ENCODE results near the gene GCN1.

GCN1 gene

GRCh38 chr12:120093592-120094355 lies 100.7 kb downstream of the GCN1 start:
- DNase-seq (ENCODE audit: low read depth) = no peak

DNA sequence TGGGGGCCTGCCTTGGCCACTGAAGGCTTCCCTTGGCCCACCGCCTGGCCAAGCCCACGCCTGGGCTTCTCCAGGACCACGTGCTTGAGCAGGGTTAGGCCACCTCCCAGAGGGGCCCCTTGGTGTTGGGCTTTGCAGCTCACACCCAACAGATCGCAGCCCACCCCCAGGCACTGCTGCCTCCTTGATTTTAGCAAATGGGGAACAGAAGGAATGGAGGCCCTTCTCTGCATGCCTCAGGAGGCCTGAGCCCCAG lies 101.3 kb downstream of the GCN1 start:
- DNase-seq (ENCODE audit: low read depth) = no peak

DNA sequence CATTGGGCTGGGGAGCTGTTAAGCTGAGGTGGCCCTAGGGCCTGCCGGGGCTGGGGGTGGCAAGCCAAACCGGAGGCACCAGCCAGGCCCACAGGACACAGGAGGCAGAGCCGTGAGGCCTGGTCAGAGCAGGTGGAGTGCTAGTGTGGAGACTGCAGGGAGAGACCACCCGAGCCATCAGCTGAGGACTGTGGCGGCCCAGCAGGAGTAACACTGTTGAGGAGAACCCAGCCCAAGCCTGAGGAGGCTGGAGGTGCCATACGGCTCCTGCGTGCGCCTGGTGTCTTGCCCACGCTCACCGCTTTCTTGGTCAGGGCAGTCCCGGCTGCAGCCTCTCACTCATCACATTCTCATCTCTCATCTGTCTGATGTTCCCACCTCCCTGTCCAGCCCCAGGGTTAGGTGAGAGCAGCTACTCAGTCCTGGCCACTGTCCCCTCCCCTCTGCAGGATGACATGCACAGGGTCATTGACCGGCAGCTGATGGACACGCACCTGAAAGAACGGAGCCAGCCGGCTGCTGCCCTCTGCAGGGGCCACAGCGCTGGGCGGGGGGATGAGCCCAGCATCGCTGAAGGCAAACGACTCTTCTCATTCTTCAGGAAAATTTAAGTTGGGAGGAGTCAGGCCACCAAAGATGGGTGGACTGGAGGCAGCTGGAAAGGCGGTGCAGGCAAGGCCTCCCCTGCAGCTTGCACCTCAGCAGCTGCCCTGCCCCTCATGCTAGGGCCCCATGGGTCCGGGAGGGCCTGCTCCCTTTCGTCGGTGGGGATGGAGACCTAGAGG lies 101.8 kb downstream of the GCN1 start:
- DNase-seq (ENCODE audit: low read depth) = no peak

GRCh38 chr12:120091371-120092090 lies 103.0 kb downstream of the GCN1 start:
- DNase-seq (ENCODE audit: low read depth) = no peak

DNA sequence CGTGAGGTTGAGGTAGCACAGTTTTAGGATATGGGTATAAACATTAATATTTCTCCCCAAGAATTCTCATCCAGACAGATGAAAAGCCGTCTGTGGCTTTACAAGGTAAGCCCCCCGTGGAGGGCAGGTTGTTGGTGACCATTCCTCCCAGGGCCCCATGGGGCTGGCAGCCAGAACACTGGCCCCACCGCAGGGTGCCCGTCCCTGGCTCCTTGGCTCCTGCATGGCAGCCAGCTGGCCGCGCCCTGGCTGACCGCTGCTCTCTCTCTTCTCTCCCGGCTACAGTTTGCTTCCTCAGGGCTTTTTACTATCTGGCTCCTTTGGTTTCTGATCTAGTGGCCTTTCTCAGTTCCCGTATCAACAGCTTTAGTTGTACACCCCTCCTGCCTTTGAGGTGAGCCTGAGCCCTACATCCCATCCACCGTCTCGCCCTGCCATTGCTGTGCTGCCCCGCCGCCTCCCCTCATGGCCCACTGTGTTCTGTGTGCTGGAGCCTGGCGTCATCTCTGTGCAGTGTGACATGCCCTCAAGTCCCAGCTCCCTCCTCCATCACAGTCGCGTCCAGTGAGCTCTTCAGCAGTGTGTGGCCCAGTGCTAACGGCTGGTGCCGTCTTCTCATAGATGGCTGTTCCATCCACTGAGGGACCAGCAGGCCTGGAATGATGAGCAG lies 103.8 kb downstream of the GCN1 start:
- DNase-seq (ENCODE audit: low read depth) = no peak

- no peak for DNase-seq (ENCODE audit: low read depth)
Observed at GRCh38 chr12:120090206-120090605, 104.3 kb downstream of the GCN1 start.

DNA sequence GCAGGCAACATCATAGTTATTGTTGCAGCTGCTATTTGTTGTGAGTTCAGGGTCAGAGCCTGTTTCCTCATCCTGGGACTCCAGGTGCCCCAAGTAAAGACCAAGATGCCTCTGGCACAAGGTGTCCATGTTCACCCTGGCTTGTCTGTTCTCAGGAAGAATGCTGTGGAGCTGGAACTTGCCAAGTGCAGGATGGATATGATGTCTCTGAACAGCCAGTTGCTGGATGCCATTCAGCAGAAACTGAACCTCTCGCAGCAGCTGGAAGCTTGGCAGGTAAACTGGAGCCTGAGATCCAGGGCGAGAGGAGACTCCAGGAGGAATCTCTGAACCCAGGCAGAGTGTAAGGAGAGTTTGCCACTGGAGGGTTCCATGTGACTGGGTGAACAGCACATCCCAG lies 104.7 kb downstream of the GCN1 start:
- no peak for DNase-seq (ENCODE audit: low read depth)

- no peak for DNase-seq (ENCODE audit: low read depth)
Observed at GRCh38 chr12:120089105-120089504, 105.4 kb downstream of the GCN1 start.

DNA sequence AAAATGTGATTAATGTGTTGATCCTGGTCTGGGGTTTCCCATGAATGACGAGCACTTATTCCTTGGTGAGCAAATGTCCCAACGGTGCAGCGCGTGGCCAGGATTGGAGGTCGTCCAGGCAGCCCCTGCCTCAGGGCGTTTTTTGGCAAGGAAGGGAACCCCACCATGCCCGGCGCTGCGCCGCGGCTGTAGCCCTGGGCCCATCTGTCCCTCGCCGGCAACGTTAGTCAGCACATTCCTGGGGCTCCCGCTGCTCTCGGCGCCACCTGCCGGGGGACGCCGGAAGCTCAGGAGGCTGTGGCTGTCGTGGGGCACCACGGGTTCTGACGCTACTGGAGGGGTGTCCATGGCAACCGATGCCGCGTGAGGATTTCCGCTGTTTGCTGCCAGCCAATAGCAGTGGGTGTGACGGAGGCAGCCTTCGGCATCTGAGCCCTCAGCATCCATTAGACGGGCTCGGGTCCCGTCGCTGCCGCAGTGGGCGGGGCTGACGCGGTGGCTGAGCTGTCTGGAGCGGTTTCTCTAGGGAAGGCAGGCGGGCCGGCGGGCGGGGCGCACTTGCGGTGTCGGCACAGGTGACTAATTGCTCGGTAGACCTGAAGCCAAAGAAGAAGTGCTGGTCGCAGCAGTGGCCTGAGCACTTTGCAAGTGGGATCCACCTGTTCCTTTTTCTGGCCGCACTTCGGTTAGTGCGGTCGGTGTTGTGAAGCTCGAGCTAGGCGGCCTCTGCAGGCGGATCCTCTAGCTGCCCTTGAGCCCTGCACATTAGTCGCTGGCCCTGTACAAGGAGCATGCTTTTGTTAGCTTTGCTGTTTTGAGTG lies 107.5 kb downstream of the GCN1 start:
- DNase-seq (ENCODE audit: low read depth) = peak; percentile 98

DNA sequence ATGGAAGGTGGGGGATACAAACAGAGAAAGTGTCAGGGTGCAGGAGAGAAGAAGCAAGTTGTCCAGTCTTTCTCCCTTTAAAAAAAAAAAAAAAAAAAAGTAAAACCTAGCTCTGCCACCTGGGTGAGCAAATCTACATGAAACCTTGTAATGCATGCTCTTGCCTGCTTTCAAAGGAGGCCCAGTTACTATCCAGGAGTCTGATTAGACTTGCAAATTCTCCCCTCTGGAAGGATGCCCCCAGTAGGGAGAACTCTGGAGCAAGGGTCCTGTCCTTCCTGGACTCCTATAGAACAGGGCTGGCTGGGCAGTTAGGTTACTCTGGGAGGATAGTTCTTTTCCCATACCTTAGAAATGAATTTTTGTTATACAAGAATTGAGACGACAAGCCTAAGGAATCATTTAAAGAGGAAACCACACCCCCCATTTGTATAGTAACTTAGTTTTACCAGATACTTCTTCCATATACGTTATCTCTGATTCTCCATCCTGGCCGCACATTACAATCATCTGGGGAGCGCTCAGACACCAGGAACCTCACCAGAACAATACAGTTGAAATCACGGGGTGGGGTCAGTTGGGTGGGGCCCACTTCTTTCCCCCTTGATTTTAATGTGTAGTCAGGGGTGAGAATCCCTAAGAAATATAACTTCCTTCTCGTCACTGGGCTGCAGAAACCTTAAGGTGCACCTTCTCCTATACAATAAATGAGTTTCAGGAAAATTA lies 108.4 kb downstream of the GCN1 start:
- no peak for DNase-seq (ENCODE audit: low read depth)

DNA sequence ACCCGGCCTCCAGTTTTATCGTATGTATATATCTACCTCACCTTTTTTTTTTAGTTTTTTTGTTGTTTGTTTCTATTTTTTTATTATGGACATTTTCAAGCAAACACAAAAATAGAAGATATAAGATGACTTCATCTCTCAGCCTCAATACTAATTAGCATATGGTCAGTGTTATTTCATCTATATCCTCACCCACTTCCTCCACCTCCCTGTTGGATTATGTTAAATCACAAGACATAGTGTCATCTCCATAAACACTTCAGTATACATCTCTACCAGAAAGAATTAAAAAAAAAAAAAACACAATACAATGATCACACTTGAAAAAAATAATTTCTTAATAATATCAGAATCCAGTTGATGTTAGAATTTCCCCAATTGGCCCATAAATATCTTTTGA lies 112.9 kb downstream of the GCN1 start:
- DNase-seq (ENCODE audit: low read depth) = no peak

DNA sequence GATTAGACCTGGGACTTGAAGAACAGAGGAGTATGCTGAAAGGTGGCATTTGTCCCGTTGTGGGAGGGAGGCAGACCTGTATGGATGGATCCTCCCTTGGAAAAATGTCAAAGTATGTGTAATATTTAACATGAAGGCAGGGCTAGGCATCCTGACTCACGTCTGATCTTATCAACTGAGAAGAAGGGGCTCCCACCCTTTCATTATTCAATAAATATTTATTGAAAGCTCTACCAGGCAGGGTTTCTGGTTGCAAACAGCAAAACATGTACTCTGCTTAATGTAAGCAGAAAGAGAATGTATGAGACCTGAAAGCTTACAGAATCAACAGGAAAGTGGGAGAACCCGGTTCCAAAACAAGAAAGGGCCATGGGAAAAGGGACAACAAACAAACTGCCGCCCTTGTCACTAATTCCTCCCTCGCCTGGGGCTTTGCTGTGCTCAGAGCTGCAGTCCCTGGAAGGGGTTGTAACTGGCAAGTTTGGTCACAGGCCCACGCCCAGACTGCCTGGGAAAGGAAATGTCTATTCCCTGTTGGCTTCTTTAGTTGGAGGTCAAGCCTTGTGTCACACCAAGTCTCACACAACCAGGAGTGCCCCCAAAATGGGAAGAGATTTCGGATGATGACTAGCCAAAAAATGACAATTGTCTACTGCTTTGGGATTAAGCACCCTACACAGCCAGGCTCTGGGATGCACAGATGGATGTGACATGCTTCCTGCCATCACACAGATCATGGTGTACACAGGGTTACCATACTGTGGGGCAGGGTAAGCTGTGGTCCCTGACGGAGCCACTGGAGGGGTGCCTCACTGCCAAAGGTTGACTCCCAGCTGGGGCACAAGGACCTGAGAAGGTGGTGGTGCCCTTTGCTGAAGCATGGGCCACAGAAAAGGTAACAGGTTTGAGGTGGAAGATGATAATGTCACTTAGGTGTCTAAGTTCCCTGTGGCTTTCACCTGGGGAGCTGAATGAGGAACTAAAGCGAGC lies 114.8 kb downstream of the GCN1 start:
- no peak for DNase-seq (ENCODE audit: low read depth)

DNA sequence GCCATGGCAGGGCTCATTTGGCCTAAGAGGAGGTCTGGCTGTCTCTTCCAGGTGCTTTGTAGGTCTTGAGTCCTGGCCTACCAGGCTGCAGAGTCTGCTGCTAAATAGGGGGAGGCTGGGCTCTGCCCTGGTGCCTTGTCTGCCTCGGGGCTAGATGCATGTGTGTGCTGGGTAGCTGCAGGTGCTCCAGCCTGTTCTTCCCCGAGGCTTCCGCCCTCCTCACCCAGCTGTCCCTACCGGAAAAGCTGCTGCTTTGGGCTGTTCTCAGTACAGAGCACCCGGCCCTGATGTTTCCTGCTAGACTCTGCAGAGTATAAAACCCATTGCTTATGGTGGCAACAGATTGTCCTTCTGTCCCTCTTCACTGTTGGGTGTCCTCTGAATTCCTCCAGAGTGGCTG lies 115.6 kb downstream of the GCN1 start:
- no peak for DNase-seq (ENCODE audit: low read depth)

GRCh38 chr12:120077260-120077659 lies 117.3 kb downstream of the GCN1 start:
- DNase-seq (ENCODE audit: low read depth) = no peak
